ENCODE results near the gene ORAI3. TPM values are rescaled to one million over a fixed set of nuclear protein-coding genes. Genes with fewer than 3 reads are reported as not detected.

ORAI3 gene
- total RNA-seq, 2 experiments from 2014 or later: 7.8 to 18.3 TPM

GRCh38 chr16:30985401-30986128, 36.7 kb downstream of the ORAI3 start:
- no peak for TF ChIP-seq EZH2phosphoT487 (IDR thresholded peaks at IDR 0.05; ENCODE audit: borderline replicate concordance, low read depth, low read length)
- TF ChIP-seq, protein P1, sequence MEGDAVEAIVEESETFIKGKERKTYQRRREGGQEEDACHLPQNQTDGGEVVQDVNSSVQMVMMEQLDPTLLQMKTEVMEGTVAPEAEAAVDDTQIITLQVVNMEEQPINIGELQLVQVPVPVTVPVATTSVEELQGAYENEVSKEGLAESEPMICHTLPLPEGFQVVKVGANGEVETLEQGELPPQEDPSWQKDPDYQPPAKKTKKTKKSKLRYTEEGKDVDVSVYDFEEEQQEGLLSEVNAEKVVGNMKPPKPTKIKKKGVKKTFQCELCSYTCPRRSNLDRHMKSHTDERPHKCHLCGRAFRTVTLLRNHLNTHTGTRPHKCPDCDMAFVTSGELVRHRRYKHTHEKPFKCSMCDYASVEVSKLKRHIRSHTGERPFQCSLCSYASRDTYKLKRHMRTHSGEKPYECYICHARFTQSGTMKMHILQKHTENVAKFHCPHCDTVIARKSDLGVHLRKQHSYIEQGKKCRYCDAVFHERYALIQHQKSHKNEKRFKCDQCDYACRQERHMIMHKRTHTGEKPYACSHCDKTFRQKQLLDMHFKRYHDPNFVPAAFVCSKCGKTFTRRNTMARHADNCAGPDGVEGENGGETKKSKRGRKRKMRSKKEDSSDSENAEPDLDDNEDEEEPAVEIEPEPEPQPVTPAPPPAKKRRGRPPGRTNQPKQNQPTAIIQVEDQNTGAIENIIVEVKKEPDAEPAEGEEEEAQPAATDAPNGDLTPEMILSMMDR (conservative IDR thresholded peaks at IDR 0.05; ENCODE audit: low read length): no peak
- H3K9me3 ChIP-seq (ENCODE audit: low read length): no peaks in the 10 kb centered on the region
- no peaks in the 10 kb centered on the region for H3K79me2 ChIP-seq (ENCODE audit: insufficient read depth, low read depth, low read length)
- no peaks in the 10 kb centered on the region for H3K9me2 ChIP-seq (ENCODE audit: insufficient read depth, low read length)
- no peaks in the 10 kb centered on the region for H4K20me1 ChIP-seq (ENCODE audit: insufficient read depth, low read length)
- ChIA-PET POLR2A (no interaction called here), CTCF (ENCODE audit: unreplicated experiment) (interaction anchor here (0.6 kb wide), 1 partner anchor 38 kb away, joined by 3 read pairs; no protein-coding TSS in a partner anchor)
- no peak overlapping the region for H3K4me3 ChIP-seq (ENCODE audit: low read depth, low read length, poor library complexity, severe bottlenecking)
- no peaks in the 10 kb centered on the region for H3K4me1 ChIP-seq (ENCODE audit: insufficient read depth, low read length, poor library complexity, severe bottlenecking)
- no peak overlapping the region for H3K4me2 ChIP-seq (ENCODE audit: low read length)
- BruUV-seq (replicated peaks): no TSS peak
- no peak overlapping the region for H3K27ac ChIP-seq (ENCODE audit: low read depth, low read length, poor library complexity, severe bottlenecking)
- no peak for DNase-seq (ENCODE audit: low spot score)
- intact Hi-C loops (cut with micrococcal nuclease; ENCODE audit: unreplicated experiment): loop anchor here (1.0 to 10.0 kb wide), 3 partner anchors 110 to 457 kb away; partner anchors contain the start of gene ZNF843
- peaks cover 58% of the 10 kb centered on the region for H3K36me3 ChIP-seq (ENCODE audit: insufficient read depth, low read length)
- H2AFZ ChIP-seq (ENCODE audit: low read length): no peak overlapping the region

- no peaks in the 10 kb centered on the region for H3K79me2 ChIP-seq (ENCODE audit: insufficient read depth, low read depth, low read length)
- no peak overlapping the region for H3K27ac ChIP-seq (ENCODE audit: low read depth, low read length, poor library complexity, severe bottlenecking)
- no peak overlapping the region for H2AFZ ChIP-seq (ENCODE audit: low read length)
- H3K36me3 ChIP-seq (ENCODE audit: insufficient read depth, low read length): peaks cover 50% of the 10 kb centered on the region
- DNase-seq (ENCODE audit: low spot score): no peak
- POLR2A ChIA-PET: no interaction called here
- no TSS peak for BruUV-seq (replicated peaks)
- no peak overlapping the region for H3K4me2 ChIP-seq (ENCODE audit: low read length)
- no peaks in the 10 kb centered on the region for H3K9me3 ChIP-seq (ENCODE audit: low read length)
- no peaks in the 10 kb centered on the region for H4K20me1 ChIP-seq (ENCODE audit: insufficient read depth, low read length)
- CTCF ChIA-PET (ENCODE audit: unreplicated experiment): no interaction called here
- H3K4me3 ChIP-seq (ENCODE audit: low read depth, low read length, poor library complexity, severe bottlenecking): no peak overlapping the region
- no peaks in the 10 kb centered on the region for H3K9me2 ChIP-seq (ENCODE audit: insufficient read depth, low read length)
- no peak for TF ChIP-seq EZH2phosphoT487 (IDR thresholded peaks at IDR 0.05; ENCODE audit: borderline replicate concordance, low read depth, low read length)
- TF ChIP-seq, protein P1 (conservative IDR thresholded peaks at IDR 0.05; ENCODE audit: low read length): no peak
- intact Hi-C loops (cut with micrococcal nuclease; ENCODE audit: unreplicated experiment): loop anchor here (5.0 to 10.0 kb wide), 2 partner anchors 308 to 456 kb away; partner anchors contain the start of gene ZNF843
- no peaks in the 10 kb centered on the region for H3K4me1 ChIP-seq (ENCODE audit: insufficient read depth, low read length, poor library complexity, severe bottlenecking)
Observed at GRCh38 chr16:30986129-30986991, 37.5 kb downstream of the ORAI3 start.
